Hematopoietic multipotent progenitor cell treated with erythropoietin and hydrocortisone succinate and interleukin-3 and kit ligand, for 8 days (in vitro differentiated cells): Measurements from ENCODE around the gene GPX3.

Experiments used
- DNase-seq: peaks from one replicate; pipeline ENCODE4 v3.0.0-alpha.2; 2015

Gene GPX3

DNA sequence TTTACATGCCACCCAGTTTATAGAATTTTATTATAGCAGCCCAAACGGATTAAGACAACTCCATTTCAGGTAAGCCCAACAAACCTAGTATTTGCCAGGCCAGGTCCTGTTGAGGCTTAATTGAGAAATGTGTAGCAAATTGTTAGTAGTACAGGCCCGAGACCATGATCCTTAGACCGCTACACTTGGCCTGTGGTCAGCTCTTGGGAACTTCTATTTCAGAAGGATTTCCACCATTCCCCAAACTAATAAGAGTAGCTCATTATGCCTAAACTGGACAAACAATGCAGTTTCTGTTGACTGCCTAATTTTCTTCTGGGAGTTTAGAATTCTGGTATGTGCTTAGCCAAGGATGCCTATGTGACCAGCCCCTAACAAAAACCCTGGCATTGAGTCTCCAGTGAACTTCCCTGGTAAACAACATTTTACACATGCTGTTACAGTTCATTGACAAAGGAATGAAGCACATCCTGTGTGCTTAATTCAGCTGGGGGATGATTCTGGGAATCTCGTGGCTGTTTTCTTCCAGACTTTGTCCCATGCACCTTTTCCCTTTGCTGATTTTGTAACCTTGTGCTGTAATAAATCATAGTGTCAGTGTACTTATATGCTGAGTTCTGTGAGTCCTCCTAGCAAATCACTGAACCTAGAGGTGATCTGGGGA, 5.6 kb upstream of the GPX3 start:
- DNase-seq = no peak

- peak; percentile 59 for DNase-seq
These were observed 4.3 kb upstream of the GPX3 start for GRCh38 chr5:151015974-151016587.

DNA sequence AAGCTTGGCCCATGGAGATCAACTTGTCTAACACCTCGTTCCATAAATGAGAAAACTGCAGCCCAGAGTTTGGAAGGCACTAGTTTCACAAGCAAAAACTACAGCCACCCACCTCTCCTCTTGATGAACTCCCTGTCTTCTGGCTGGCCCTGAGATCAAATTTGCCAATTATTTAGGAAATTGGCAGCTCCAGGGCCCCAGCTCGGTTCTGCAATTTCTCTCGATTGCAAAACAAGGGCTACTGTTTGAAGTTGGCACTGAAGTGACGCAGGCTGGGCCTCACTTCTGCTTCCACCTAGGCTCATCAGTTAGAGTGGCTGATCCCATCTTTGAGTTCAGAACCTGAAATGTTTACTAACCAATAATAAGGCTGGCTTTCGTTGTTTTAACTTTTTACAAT, 3.7 kb upstream of the GPX3 start:
- no peak for DNase-seq

DNA sequence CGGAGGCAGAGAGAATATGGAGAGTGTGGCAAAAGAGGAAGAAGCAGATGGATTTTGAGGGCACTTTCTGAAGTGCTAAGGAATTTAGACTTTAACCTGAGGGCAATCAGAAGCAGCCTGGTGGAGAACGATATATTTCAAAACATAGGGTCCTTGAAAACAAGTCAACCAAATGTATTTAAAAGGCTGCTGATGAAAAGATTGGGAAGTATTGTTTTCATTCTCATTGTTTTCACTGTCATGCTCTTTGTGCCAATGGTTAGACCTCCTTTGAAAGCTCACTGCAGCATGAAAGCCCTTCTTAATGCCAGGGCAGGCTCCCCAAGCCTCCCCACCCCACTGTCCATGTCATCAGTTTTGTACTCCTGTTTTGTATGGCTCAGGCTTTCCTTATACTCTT, 2.5 kb upstream of the GPX3 start:
- no peak for DNase-seq

DNA sequence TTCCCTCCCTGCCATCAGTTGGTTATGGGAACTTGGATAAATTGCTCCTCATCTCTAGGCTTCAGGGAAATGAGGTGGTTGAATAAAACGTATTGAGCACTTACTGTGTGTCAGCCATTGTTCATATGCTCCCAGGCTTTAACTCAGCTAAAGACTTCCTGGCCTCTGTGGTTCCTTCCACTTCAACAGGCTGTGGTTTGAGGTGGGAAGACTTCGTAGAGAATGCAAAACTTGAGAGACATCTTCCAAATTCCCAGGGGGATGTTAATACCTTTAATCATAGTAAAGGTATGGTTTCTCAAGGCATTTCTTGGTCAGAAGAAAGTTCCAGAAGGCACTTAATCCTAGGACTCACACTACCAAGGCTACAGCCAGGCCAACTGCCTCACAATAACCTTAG, 1.5 kb upstream of the GPX3 start:
- no peak for DNase-seq

DNA sequence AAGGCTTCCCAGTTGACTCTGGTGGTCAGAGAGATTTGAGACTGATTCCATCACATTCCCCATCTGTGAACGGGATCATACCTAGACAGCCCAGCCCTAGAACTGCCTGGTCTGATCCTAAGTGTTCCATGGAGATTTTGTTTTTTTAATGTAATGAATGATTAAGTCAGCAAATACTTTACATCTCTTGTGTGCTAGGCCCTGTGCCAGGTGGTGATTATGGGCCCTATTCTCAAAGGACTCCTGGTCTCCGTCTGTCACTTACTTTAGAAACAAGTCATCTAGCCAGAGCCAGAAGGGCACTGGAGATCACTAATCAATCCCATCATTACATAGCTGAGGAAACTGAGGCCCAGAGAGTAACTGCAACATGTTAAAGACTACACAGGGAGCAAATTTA, 1.1 kb upstream of the GPX3 start:
- no peak for DNase-seq

- no peak for DNase-seq
These were observed 1.4 kb downstream of the GPX3 start for GRCh38 chr5:151021746-151022145.

GRCh38 chr5:151022511-151023018, 2.2 kb downstream of the GPX3 start:
- no peak for DNase-seq

DNA sequence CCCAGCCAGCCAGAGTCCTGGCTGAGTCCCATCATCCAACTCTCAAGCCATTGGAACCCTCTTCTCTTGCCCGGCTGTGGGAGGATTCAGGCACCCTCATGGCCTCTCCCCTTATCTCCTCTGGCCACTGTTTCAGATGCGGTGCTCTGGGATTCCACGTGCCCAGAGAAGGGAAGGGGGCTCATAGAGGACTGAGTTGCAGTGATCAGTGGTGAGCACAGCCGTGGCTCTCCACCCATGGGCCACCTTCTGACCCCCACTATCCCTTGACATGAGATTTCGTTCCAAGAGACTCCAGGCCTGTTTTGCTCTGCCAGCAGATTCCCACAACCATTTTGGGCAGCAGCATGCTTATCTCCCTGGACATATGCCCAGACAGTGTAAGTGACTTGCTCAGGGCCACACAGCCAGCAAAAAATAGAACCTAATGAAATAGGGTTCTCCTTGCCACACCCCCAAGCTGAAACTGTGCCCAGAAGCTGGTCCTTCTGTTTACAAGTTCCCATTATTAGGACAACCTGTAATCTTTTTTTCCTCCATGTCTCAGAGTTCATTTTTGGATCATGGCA, 2.7 kb downstream of the GPX3 start:
- peak; percentile 91 for DNase-seq

GRCh38 chr5:151023651-151024050, 3.3 kb downstream of the GPX3 start:
- DNase-seq = peak; percentile 10

- DNase-seq = no peak
These were observed 4.3 kb downstream of the GPX3 start for GRCh38 chr5:151024440-151025249.

GRCh38 chr5:151025250-151025606, 4.8 kb downstream of the GPX3 start:
- no peak for DNase-seq

GRCh38 chr5:151026088-151026487, 5.7 kb downstream of the GPX3 start:
- no peak for DNase-seq

DNA sequence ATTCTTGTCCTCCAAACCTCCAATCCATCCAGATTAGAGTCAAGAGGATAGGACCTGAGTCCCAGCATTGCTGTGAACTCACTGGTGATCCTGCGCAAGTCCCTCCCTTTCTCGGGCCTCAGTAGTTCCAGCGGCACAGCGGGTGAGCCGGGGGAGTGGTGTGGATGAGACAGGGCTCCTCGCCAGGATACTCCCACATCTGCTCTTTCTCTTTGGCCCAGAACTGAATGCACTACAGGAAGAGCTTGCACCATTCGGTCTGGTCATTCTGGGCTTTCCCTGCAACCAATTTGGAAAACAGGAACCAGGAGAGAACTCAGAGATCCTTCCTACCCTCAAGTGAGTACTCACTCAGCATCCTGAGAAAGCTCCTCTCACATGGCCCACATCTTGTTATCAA, 6.3 kb downstream of the GPX3 start:
- no peak for DNase-seq

DNA sequence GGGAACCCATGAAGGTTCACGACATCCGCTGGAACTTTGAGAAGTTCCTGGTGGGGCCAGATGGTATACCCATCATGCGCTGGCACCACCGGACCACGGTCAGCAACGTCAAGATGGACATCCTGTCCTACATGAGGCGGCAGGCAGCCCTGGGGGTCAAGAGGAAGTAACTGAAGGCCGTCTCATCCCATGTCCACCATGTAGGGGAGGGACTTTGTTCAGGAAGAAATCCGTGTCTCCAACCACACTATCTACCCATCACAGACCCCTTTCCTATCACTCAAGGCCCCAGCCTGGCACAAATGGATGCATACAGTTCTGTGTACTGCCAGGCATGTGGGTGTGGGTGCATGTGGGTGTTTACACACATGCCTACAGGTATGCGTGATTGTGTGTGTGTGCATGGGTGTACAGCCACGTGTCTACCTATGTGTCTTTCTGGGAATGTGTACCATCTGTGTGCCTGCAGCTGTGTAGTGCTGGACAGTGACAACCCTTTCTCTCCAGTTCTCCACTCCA, 7.6 kb downstream of the GPX3 start:
- no peak for DNase-seq

DNA sequence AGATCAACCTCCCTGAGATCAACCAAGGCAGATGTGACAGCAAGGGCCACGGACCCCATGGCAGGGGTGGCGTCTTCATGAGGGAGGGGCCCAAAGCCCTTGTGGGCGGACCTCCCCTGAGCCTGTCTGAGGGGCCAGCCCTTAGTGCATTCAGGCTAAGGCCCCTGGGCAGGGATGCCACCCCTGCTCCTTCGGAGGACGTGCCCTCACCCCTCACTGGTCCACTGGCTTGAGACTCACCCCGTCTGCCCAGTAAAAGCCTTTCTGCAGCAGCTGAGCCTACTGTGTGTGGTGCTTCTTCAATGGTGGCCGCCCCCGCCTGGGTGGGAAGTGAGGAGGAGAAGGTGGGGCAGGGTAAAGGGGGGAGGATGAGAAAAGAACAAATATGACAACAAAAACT, 8.3 kb downstream of the GPX3 start:
- no peak for DNase-seq

DNA sequence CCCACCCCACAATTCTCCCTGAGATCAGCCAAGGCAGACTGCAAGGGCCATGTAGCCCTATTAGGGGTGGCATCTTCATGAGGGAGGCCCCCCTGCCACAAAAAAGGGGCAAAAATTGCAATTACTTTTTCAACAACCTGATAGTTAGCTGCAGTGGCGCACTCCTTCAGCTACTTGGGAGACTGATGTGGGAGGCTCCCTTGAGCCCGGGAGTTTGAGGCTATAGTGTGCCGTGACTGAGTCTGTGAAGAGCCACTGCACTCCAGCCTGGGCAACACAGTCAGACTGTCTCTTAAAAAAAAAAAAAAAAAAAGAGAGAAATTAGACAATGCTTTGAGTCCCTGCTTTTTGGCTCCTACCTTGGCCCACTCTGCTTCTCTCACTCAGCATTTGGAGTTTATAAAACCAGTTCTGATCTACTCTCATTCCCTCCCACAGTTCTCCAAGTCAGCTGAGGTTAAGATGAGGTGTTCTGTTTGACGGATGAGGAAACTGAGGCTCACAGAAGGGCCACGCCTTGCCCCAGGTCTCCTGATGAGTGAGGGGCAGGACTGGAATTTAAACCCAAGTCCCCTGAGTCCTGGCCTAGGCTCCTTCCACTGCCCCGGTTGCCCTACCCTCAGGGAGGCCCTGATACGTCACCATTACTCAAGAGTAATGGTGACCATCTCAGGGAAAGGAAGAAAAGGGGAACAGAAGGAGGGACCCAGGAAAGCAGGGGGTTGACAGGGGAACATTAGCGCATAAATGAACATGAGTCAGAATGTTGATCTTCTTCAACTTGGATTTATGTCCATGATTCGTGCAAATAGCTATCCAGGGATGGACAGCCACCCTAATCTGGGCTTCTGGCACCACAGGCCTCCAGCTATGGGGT, 9.0 kb downstream of the GPX3 start:
- DNase-seq = no peak

DNA sequence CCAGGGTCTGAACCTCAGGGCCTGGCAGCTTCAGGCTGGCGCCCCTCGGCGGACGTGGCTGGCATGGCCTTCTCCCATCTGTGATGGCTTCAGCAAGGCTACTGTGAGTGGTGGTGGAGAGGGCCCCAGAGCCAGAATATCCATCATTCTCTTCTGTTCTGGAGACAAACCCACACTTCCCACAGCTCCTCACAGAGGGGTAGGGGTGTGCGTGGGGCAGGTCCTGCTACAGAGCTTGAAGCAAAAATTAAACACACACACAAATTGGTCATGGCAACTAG, 9.6 kb downstream of the GPX3 start:
- no peak for DNase-seq

GRCh38 chr5:151030379-151030778, 10.0 kb downstream of the GPX3 start:
- DNase-seq = no peak

GRCh38 chr5:151031554-151031953, 11.2 kb downstream of the GPX3 start:
- DNase-seq = no peak

- no peak for DNase-seq
These were observed 13.0 kb downstream of the GPX3 start for GRCh38 chr5:151033217-151033934.
